COLO668 (cell line): Measurements from ENCODE around the gene FKBP10.
"Not testable (repeated sequence)": the region's sequence is repeated elsewhere in the genome, so short reads cannot be mapped to it uniquely, and the experiment has no call there.

Source experiments
- DNase-seq: peaks from one replicate; lab custom pipeline; 2025; ENCODE audit not compliant: unreplicated experiment; lab: John Stamatoyannopoulos, UW

The FKBP10 gene

GRCh38 chr17:41812381-41813151 is at the start of gene FKBP10:
Gene FKBP10 (plus strand): TSS chr17:41813004. CDS start chr17:41813035, 31 bp downstream.
- DNase-seq = peak; percentile 48

GRCh38 chr17:41763327-41763726 is 49.5 kb upstream of the FKBP10 start:
- no peak for DNase-seq

DNA sequence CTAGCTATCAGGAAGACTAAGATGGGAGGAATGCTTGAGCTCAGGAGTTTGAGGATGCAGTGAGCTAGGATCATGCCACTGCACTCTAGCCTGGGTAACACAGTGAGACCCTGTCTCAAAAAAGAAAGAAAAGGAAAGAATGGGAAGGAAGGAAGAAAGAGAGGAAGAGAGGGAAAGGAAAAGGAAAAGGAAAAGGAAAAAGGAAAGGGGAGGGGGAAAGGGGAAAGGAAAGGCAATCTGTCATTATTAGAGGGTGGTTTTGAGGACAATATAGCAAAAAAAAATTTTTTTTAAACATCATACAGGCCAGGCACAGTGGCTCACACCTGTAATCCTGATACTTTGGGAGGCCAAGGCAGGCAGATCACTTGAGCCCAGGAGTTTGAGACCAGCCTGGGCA is 46.7 kb upstream of the FKBP10 start:
- no peak for DNase-seq

GRCh38 chr17:41767324-41768042 is 45.3 kb upstream of the FKBP10 start:
- no peak for DNase-seq

DNA sequence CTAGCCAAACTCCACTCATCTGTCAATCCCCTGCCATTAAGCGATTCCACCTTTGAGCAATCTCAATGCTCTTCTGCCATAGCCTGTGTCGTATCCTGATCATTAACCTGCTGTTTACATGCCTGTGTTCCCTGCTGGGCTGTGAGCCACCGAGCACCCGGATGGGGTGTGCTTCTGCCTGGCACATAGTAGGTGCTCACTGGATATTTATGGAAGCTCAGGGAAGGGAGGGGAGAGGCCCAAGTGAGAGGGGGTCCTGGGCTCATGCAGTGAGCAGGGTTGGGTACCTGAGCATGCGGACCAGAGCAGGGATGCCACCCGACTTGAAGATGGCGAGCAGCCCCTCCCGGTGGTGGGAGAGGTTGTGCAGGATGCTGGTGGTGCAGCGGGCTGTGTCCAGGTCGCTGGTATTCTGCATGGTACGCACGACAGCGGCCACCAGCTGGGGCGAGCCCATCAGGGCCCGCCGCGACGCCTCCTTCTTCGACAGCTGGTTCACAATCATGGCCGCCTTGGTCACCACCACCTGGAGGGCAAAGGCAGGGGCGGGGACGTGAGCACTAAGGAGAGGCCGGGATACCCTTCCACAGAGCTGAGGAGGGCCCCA is 44.0 kb upstream of the FKBP10 start:
- no peak for DNase-seq

DNA sequence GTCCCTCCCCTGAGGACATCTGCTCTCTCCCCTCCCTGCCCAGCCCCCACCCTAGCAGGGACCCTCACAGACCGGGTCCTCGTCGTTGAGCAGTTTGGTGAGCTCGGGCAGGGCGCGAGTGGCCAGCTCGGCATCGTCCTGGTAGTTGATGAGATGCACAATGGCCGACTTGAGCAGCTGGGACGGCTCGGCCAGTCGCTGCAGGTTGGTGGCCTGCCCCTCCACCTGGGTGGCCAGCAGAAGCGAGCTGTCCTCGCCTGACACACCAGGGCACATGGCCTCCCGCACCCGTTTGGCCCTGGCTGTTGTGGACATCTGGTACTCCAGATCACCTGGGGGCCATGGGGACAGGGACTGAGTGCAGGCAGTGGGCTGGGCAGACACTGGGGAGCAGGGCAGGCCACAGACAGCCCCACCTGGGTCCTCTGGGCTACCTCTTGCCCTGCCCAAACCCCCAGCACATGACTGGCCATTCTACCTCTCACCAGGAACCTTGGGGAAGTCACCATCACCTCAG is 43.4 kb upstream of the FKBP10 start:
- no peak for DNase-seq

- no peak for DNase-seq
These were observed 42.8 kb upstream of the FKBP10 start for GRCh38 chr17:41769985-41770384.

- no peak for DNase-seq
These were observed 41.2 kb upstream of the FKBP10 start for GRCh38 chr17:41771389-41772206.

GRCh38 chr17:41772218-41772585 is 40.6 kb upstream of the FKBP10 start:
- DNase-seq = peak; percentile 55

DNA sequence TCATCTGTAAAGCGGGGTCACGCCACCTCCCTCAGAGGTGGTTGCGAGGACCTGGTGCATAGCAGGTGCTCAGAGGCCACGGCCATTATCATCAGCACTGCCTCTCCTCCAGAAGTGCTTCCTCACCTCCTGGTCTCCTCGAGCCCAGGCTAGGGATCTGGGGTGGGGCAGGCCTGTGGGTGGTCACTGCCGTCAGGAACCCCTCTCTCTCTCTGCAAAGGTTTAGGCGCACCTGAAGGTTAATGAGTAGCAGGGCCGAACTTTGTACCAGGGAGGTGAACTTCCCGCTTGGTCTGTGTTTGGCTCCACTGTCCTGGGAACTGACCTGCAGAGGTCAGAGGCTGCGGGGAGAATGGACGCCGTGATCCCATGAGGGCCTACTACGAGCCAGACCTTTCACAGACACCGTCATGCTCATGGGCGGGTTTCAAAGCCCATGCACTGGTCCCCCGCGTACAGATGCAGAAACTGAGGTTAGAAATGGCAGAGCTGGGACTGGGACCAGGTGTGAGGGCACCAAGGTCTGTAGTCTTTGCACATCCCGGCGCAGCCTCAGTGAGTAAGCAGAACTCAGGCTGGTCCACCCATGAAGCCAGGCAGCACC is 40.1 kb upstream of the FKBP10 start:
- DNase-seq = no peak

DNA sequence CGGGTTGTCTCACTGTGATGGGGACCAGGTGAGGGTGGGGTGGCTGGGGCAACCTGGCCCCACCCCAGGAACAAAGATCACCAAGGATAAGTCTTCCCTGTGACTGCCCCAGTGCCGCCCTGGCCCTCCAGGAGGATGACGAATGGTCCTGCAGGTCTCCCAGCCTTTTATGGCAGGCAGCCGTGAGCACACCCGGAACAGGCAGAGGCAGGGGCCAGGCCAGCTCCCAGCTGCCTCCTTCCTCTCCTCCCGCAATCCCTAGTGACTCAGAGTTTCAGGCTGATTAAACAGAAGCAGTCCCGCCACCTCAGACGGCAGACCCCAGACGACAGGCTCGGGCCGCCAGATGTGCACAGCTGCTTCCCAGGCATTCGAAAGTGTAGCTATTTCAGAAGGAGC is 39.6 kb upstream of the FKBP10 start:
- DNase-seq = peak; percentile 68

DNA sequence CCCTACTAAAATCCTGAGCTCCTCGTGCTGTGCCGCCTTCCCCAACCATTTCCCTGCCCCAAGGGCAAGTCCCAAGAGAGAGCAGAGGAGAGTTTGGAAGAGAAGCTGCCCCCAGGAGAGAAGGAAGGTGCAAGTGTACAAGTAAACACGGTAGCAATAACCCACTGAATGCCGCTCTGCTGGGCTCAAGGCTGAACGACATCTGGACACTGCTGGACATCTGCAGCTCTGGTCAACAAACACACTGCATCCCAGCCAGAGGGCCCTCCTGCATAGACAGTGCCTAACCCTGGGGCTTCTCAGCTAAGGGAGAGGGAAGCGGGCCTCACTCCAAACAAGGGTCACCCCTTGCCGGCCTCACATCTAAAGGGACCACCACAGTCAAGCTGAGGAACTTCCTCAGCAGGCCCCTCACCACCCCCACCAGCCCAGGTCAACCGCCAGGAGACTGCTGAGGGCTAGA is 39.0 kb upstream of the FKBP10 start:
- no peak for DNase-seq

DNA sequence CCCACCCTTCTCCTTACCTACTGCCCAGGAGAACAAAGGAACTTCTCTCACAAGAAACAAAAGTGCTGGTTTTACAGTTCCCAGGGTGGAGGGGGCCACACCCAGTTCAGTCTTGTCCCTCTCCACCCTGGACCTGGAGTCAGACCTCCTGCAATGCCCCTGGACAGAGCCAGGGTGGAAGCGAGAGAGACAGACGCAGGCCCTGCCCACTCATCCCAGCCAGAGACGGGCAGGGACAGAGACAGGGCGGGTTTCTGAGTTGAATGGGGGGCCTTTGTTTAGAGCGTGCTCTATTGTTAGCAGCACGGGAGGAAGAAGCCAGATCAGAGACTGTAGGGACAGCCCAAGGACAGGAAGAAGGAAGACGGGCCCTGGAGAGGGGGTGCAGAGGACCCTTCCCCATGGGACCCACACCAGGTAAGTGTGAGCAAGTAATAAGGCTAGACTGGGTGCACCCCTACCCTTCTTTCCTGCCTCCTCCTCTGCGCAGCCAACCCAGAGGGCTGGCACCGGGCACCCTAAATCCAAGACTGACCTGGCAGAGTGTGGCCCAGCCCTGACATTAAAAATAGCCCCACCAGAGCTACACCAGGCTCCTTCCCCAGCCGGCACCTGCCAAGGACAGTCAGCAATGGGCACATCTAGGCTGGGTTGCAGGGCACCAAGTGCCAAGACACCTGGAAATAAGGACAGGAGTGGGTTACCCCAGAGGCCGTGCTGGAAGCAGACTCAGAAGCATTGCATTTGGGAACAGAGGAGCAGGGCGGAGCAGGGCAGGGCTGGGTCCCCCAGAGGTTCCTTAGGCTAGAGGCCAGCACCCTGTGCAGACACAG is 37.2 kb upstream of the FKBP10 start:
- no peak for DNase-seq

GRCh38 chr17:41776262-41776900 is 36.4 kb upstream of the FKBP10 start:
- not testable (repeated sequence) for DNase-seq

DNA sequence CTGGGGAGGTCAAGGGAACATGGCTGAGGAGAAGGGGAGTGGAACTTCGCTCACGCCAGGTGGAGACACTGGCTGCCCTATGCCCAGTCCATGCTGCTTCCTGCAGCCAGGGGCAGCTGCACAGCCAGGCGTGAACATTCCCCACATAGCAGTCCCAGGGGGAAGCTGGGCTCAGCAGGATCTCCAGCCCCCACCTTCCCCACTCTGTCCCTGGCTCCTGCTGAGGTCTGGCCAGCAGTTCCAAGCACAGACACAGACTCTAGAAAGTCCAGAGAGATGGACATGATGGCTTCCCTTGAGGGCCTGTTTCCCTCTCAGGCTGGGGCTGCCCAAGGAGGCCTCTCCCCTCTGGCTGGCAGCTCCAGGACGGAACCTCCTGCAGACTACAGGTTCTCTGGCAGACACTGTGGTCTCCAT is 35.6 kb upstream of the FKBP10 start:
- DNase-seq = peak; percentile 56

- DNase-seq = peak; percentile 69
These were observed 35.1 kb upstream of the FKBP10 start for GRCh38 chr17:41777574-41778188.

- no peak for DNase-seq
These were observed 32.9 kb upstream of the FKBP10 start for GRCh38 chr17:41779954-41780353.

GRCh38 chr17:41781404-41782110 is 31.2 kb upstream of the FKBP10 start:
- DNase-seq = no peak
